Spleen (tissue), 7 donors: ENCODE results near the gene NUB1.

Experiments used
- CTCF ChIP-seq, 11 experiments: fragments of 200-600 bp in 7 of 11; fragments of 450-650 bp in 4 of 11; sonication (generic) in 4 of 11; IDR thresholded peaks in 8 of 11; conservative IDR thresholded peaks in 3 of 11; 1 replicate in 7 of 11; 2 replicates in 4 of 11; pipeline versions ENCODE4 v1.4.0 to v1.8.0; 2016 to 2021; ENCODE audit warnings: antibody characterized with exemption in 11 of 11, inconsistent platforms in 4 of 11, mild to moderate bottlenecking in 1 of 11
- POLR2A ChIP-seq, 3 donors: fragments of 450-650 bp; IDR thresholded peaks; one replicate each; pipeline ENCODE4 v1.5.1; 2017; ENCODE audit warnings: antibody characterized with exemption in 3 of 3, mild to moderate bottlenecking in 1 of 3
- POLR2AphosphoS5 ChIP-seq, 3 donors: sonication (generic); formaldehyde crosslinking; IDR thresholded peaks; one replicate each; pipeline ENCODE4 v1.5.1; 2017; ENCODE audit warnings: antibody characterized with exemption in 3 of 3
- donor health status: DM: no; HTN: no; CAD: no; lungs with moderate emphysema.
- donor health status: DM: no; HTN: no; CAD: no.
- donor health status: DM: no; HTN: no; CAD: no.

GRCh38 chr7:151363182-151363581 is 21.6 kb downstream of the NUB1 start:
- TF ChIP-seq CTCF (IDR thresholded peaks at IDR 0.05 in 8 of 11, conservative IDR thresholded peaks at IDR 0.05 in 3 of 11) (no peak), POLR2AphosphoS5 (IDR thresholded peaks at IDR 0.05) (no peak), POLR2A (IDR thresholded peaks at IDR 0.05) (no peak)
